SK-N-MC (cell line): ENCODE measurements around the gene IL20RA.

Source experiments
- EZH2 ChIP-seq: fragments of 200-600 bp; sonication (generic); IDR thresholded peaks from one replicate; pipeline ENCODE4 v1.6.1; 2017; ENCODE audit warnings: antibody characterized with exemption
- FOXP2 ChIP-seq: optimal IDR thresholded peaks from 2 replicates; pipeline ENCODE3; 2011; ENCODE audit warnings: mild to moderate bottlenecking, moderate library complexity; ENCODE audit not compliant: insufficient read depth; ENCODE audit errors: extremely low read length, control extremely low read depth
- POLR2AphosphoS5 ChIP-seq: IDR thresholded peaks from 2 replicates; pipeline ENCODE4 v1.6.1; 2012; ENCODE audit warnings: mild to moderate bottlenecking, low read depth, low read length, borderline replicate concordance

GRCh38 chr6:137016356-137016755, 28.4 kb downstream of the IL20RA start:
- no peak for TF ChIP-seq EZH2
- TF ChIP-seq POLR2AphosphoS5 = no peak
- TF ChIP-seq FOXP2 = no peak
